HepG2 (cell line): ENCODE measurements around the gene HNRNPUL2. TPM values are rescaled to one million over a fixed set of nuclear protein-coding genes. Genes with fewer than 3 reads are reported as not detected.

Source experiments
- MBD4 ChIP-seq: IDR thresholded peaks from 2 replicates; pipeline ENCODE4 v1.6.1; 2012; ENCODE audit warnings: low read length, inconsistent platforms, borderline replicate concordance
- NFYC ChIP-seq: IDR thresholded peaks from 2 replicates; pipeline ENCODE4 v1.6.1; 2016; ENCODE audit warnings: missing genetic modification reagents, missing compliant biosample characterization
- PAF1 ChIP-seq: IDR thresholded peaks from 2 replicates; pipeline ENCODE4 v1.6.1; 2016; ENCODE audit warnings: missing genetic modification reagents, missing compliant biosample characterization
- SIX4 ChIP-seq: sonication (generic); formaldehyde crosslinking; IDR thresholded peaks from 2 replicates; pipeline ENCODE4 v1.4.0; 2020; ENCODE audit warnings: missing genetic modification reagents
- SNAPC2 ChIP-seq: sonication (generic); formaldehyde crosslinking; IDR thresholded peaks from 2 replicates; pipeline ENCODE4 v1.8.1; 2022; ENCODE audit warnings: mild to moderate bottlenecking, missing genetic modification reagents
- THYN1 ChIP-seq: sonication (generic); formaldehyde crosslinking; IDR thresholded peaks from 2 replicates; pipeline ENCODE4 v1.8.1; 2023; ENCODE audit warnings: low read depth, mild to moderate bottlenecking, moderate library complexity, missing genetic modification reagents, borderline replicate concordance
- YEATS2 ChIP-seq: sonication (generic); formaldehyde crosslinking; IDR thresholded peaks from 2 replicates; pipeline ENCODE4 v1.4.0; 2020; ENCODE audit warnings: missing genetic modification reagents, borderline replicate concordance
- ZNF260 ChIP-seq: sonication (generic); formaldehyde crosslinking; IDR thresholded peaks from 2 replicates; pipeline ENCODE4 v1.4.0; 2020; ENCODE audit warnings: missing genetic modification reagents, low read depth, mild to moderate bottlenecking, borderline replicate concordance
- ZNF556 ChIP-seq: sonication (generic); formaldehyde crosslinking; IDR thresholded peaks from 2 replicates; pipeline ENCODE4 v1.4.0; 2020; ENCODE audit warnings: mild to moderate bottlenecking, missing genetic modification reagents, borderline replicate concordance
- ZNF576 ChIP-seq: sonication (generic); formaldehyde crosslinking; IDR thresholded peaks from 2 replicates; pipeline ENCODE4 v1.4.0; 2020; ENCODE audit warnings: mild to moderate bottlenecking, missing genetic modification reagents
- ZNF577 ChIP-seq: sonication (generic); formaldehyde crosslinking; IDR thresholded peaks from 2 replicates; pipeline ENCODE4 v1.4.0; 2020; ENCODE audit warnings: mild to moderate bottlenecking, low read depth, missing genetic modification reagents, borderline replicate concordance
- ZNF605 ChIP-seq: sonication (generic); formaldehyde crosslinking; IDR thresholded peaks from 2 replicates; pipeline ENCODE4 v1.8.0; 2022; ENCODE audit warnings: mild to moderate bottlenecking, missing genetic modification reagents
- ZNF644 ChIP-seq: IDR thresholded peaks from 2 replicates; pipeline ENCODE4 v1.6.1; 2016; ENCODE audit warnings: low read depth
- ZNF670 ChIP-seq: sonication (generic); formaldehyde crosslinking; IDR thresholded peaks from 2 replicates; pipeline ENCODE4 v1.8.0; 2022; ENCODE audit warnings: mild to moderate bottlenecking, missing genetic modification reagents, borderline replicate concordance
- ZNF790 ChIP-seq: sonication (generic); formaldehyde crosslinking; IDR thresholded peaks from 2 replicates; pipeline ENCODE4 v1.8.0; 2022; ENCODE audit warnings: missing genetic modification reagents, mild to moderate bottlenecking, borderline replicate concordance
- polyA plus RNA-seq, 8 experiments: library from polyadenylated mRNA; depleted of rRNA in 3 of 8; stranded (reverse) in 7 of 8; unstranded in 1 of 8; fragments of >200 nt; fragmentation: Illumina TruSeq in 4 of 8; extraction: Trizol in 4 of 8; gene quantifications; 2 replicates each; pipeline versions ENCODE4 v1.2.1 to v1.2.3, GENCODE V29; 2011 to 2016; ENCODE audit warnings: low read depth in 4 of 8, missing spikeins in 1 of 8, mixed read lengths in 1 of 8; ENCODE audit not compliant: insufficient read depth in 1 of 8
- total RNA-seq, 5 experiments: library from RNA; depleted of rRNA; stranded (reverse); fragments of >200 nt; fragmentation: Illumina TruSeq; extraction: Trizol; gene quantifications; 2 replicates each; pipeline ENCODE4 v1.2.3, GENCODE V29; 2016; ENCODE audit warnings: low read depth in 1 of 5
- TF ChIP-seq, protein P1 (sequence below): sonication (generic); formaldehyde crosslinking; IDR thresholded peaks from 2 replicates; pipeline ENCODE4 v1.4.0; 2020; ENCODE audit warnings: missing genetic modification reagents
- TF ChIP-seq, protein P2 (sequence below): sonication (generic); formaldehyde crosslinking; IDR thresholded peaks from 2 replicates; pipeline ENCODE4 v1.5.0; 2020; ENCODE audit warnings: missing genetic modification reagents, mild to moderate bottlenecking, borderline replicate concordance
- TF ChIP-seq, protein P3 (sequence below): sonication (generic); formaldehyde crosslinking; IDR thresholded peaks from 2 replicates; pipeline ENCODE4 v1.8.1; 2023; ENCODE audit warnings: missing genetic modification reagents, inconsistent platforms, borderline replicate concordance
- TF ChIP-seq, protein P4 (sequence below): sonication (generic); formaldehyde crosslinking; IDR thresholded peaks from 2 replicates; pipeline ENCODE4 v1.4.0; 2020; ENCODE audit warnings: missing genetic modification reagents, borderline replicate concordance

Gene HNRNPUL2
- total and polyA plus RNA-seq, 2 of the 13 experiments (the other 11 are each of a cell fraction or from before 2014, with no cell fraction given) = 8.4 to 9.6 TPM

- TF ChIP-seq, protein P1, sequence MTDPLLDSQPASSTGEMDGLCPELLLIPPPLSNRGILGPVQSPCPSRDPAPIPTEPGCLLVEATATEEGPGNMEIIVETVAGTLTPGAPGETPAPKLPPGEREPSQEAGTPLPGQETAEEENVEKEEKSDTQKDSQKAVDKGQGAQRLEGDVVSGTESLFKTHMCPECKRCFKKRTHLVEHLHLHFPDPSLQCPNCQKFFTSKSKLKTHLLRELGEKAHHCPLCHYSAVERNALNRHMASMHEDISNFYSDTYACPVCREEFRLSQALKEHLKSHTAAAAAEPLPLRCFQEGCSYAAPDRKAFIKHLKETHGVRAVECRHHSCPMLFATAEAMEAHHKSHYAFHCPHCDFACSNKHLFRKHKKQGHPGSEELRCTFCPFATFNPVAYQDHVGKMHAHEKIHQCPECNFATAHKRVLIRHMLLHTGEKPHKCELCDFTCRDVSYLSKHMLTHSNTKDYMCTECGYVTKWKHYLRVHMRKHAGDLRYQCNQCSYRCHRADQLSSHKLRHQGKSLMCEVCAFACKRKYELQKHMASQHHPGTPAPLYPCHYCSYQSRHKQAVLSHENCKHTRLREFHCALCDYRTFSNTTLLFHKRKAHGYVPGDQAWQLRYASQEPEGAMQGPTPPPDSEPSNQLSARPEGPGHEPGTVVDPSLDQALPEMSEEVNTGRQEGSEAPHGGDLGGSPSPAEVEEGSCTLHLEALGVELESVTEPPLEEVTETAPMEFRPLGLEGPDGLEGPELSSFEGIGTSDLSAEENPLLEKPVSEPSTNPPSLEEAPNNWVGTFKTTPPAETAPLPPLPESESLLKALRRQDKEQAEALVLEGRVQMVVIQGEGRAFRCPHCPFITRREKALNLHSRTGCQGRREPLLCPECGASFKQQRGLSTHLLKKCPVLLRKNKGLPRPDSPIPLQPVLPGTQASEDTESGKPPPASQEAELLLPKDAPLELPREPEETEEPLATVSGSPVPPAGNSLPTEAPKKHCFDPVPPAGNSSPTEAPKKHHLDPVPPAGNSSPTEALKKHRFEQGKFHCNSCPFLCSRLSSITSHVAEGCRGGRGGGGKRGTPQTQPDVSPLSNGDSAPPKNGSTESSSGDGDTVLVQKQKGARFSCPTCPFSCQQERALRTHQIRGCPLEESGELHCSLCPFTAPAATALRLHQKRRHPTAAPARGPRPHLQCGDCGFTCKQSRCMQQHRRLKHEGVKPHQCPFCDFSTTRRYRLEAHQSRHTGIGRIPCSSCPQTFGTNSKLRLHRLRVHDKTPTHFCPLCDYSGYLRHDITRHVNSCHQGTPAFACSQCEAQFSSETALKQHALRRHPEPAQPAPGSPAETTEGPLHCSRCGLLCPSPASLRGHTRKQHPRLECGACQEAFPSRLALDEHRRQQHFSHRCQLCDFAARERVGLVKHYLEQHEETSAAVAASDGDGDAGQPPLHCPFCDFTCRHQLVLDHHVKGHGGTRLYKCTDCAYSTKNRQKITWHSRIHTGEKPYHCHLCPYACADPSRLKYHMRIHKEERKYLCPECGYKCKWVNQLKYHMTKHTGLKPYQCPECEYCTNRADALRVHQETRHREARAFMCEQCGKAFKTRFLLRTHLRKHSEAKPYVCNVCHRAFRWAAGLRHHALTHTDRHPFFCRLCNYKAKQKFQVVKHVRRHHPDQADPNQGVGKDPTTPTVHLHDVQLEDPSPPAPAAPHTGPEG (CRISPR knock-in tag) = no peak
- no peak for TF ChIP-seq THYN1 (CRISPR knock-in tag)
- no peak for TF ChIP-seq PAF1 (CRISPR knock-in tag)
- no peak for TF ChIP-seq SNAPC2 (CRISPR knock-in tag)
- TF ChIP-seq ZNF605 (CRISPR knock-in tag) = 0 out of 2 replicates have a peak, but pooled peaks have one; percentile 51
- TF ChIP-seq, protein P2, sequence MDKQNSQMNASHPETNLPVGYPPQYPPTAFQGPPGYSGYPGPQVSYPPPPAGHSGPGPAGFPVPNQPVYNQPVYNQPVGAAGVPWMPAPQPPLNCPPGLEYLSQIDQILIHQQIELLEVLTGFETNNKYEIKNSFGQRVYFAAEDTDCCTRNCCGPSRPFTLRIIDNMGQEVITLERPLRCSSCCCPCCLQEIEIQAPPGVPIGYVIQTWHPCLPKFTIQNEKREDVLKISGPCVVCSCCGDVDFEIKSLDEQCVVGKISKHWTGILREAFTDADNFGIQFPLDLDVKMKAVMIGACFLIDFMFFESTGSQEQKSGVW (CRISPR knock-in tag) = 0 out of 2 replicates have a peak, but pooled peaks have one; percentile 40
- TF ChIP-seq ZNF556 (CRISPR knock-in tag) = no peak
- TF ChIP-seq NFYC = no peak
- TF ChIP-seq ZNF644 = no peak
- TF ChIP-seq ZNF260 (CRISPR knock-in tag) = no peak
- TF ChIP-seq, protein P3, sequence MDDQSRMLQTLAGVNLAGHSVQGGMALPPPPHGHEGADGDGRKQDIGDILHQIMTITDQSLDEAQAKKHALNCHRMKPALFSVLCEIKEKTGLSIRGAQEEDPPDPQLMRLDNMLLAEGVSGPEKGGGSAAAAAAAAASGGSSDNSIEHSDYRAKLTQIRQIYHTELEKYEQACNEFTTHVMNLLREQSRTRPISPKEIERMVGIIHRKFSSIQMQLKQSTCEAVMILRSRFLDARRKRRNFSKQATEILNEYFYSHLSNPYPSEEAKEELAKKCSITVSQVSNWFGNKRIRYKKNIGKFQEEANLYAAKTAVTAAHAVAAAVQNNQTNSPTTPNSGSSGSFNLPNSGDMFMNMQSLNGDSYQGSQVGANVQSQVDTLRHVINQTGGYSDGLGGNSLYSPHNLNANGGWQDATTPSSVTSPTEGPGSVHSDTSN (CRISPR knock-in tag) = no peak
- no peak for TF ChIP-seq ZNF670
- TF ChIP-seq, protein P4, sequence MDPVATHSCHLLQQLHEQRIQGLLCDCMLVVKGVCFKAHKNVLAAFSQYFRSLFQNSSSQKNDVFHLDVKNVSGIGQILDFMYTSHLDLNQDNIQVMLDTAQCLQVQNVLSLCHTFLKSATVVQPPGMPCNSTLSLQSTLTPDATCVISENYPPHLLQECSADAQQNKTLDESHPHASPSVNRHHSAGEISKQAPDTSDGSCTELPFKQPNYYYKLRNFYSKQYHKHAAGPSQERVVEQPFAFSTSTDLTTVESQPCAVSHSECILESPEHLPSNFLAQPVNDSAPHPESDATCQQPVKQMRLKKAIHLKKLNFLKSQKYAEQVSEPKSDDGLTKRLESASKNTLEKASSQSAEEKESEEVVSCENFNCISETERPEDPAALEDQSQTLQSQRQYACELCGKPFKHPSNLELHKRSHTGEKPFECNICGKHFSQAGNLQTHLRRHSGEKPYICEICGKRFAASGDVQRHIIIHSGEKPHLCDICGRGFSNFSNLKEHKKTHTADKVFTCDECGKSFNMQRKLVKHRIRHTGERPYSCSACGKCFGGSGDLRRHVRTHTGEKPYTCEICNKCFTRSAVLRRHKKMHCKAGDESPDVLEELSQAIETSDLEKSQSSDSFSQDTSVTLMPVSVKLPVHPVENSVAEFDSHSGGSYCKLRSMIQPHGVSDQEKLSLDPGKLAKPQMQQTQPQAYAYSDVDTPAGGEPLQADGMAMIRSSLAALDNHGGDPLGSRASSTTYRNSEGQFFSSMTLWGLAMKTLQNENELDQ (CRISPR knock-in tag) = no peak
- TF ChIP-seq MBD4 = peak; percentile 59; the same call in 1 of the 2 replicates
- TF ChIP-seq YEATS2 (CRISPR knock-in tag) = no peak
- no peak for TF ChIP-seq ZNF577
- no peak for TF ChIP-seq ZNF790 (CRISPR knock-in tag)
- TF ChIP-seq SIX4 (CRISPR knock-in tag) = no peak
- TF ChIP-seq ZNF576 (CRISPR knock-in tag) = no peak
Measured at GRCh38 chr11:62666259-62666926, 60.9 kb downstream of the HNRNPUL2 start (continued).
